Testis (tissue), 2 donors: ENCODE measurements around the gene PEX14.

ENCODE experiments used
- POLR2A ChIP-seq: fragments of 450-650 bp; IDR thresholded peaks from one replicate; pipeline ENCODE4 v1.6.1; 2017; ENCODE audit warnings: antibody characterized with exemption, mild to moderate bottlenecking, moderate library complexity
- TF ChIP-seq, protein P1 (sequence below), 3 experiments: fragments of 450-650 bp in 2 of 3; fragments of 200-600 bp in 1 of 3; sonication (generic) in 1 of 3; IDR thresholded peaks; one replicate each; pipeline ENCODE4 v1.5.1; 2016 to 2019; ENCODE audit warnings: antibody characterized with exemption in 3 of 3, mild to moderate bottlenecking in 2 of 3, moderate library complexity in 1 of 3

DNA sequence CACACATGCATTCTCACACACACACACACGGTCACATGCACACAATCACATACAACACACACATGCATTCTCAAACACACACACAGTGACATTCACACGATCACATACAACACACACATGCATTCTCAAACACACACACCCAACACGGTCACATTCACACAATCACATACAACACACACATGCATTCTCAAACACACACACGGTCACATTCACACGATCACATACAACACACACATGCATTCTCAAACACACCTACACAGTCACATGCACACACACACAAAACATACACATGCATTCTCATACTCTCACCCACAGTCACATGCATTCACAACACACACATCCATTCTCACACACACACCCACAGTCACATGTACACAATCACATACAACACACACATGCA is 186.7 kb downstream of the PEX14 start:
- TF ChIP-seq POLR2A: no peak
- TF ChIP-seq, protein P1, sequence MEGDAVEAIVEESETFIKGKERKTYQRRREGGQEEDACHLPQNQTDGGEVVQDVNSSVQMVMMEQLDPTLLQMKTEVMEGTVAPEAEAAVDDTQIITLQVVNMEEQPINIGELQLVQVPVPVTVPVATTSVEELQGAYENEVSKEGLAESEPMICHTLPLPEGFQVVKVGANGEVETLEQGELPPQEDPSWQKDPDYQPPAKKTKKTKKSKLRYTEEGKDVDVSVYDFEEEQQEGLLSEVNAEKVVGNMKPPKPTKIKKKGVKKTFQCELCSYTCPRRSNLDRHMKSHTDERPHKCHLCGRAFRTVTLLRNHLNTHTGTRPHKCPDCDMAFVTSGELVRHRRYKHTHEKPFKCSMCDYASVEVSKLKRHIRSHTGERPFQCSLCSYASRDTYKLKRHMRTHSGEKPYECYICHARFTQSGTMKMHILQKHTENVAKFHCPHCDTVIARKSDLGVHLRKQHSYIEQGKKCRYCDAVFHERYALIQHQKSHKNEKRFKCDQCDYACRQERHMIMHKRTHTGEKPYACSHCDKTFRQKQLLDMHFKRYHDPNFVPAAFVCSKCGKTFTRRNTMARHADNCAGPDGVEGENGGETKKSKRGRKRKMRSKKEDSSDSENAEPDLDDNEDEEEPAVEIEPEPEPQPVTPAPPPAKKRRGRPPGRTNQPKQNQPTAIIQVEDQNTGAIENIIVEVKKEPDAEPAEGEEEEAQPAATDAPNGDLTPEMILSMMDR (IDR thresholded peaks at IDR 0.05): no peak
